ENCODE measurements around the gene LYST. TPM values are rescaled to one million over a fixed set of nuclear protein-coding genes. Genes with fewer than 3 reads are reported as not detected.

The LYST gene
- polyA plus RNA-seq, 1 of the 3 experiments (the other 2 are of a cell fraction) = 3.9 TPM

DNA sequence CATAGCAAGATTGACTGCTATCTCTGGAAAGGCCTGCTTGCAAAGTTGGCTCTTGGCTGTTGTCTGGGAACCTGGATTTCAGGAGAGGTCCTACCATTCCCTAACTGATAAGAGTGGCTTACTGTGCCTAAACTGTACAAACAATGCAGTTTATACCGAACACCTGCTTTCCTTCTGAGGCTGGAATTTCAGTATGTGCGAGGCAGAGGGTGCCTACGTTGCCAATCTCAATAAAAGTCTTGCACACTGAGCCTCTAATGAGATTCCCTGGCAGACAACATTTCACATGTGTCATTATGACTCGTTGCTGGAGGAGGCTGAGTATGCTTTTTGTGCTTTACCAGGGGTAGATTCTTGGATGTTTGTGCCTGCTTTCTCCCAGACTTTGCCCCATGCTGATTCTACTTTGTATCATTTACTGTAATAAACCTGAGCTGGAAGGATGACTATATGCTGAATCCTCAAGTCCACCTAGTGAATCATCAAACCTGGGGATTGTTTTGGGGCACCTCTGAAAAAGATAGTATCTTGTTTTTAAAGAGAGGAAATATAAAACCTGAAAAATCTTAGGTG is 158.2 kb downstream of the LYST start (continued):
- TF ChIP-seq REST (IDR thresholded peaks at IDR 0.05; ENCODE audit: low read depth, low read length) = no peak
- no peak for TF ChIP-seq RAD21 (IDR thresholded peaks at IDR 0.05; ENCODE audit: low read length)
- no peak for TF ChIP-seq RFX5 (IDR thresholded peaks at IDR 0.05; ENCODE audit: low read length)
- no peak for TF ChIP-seq FOXM1 (IDR thresholded peaks at IDR 0.05; ENCODE audit: low read depth)
- no peak for TF ChIP-seq MXI1 (IDR thresholded peaks at IDR 0.05; ENCODE audit: low read depth, low read length)
- TF ChIP-seq POLR2AphosphoS5 (IDR thresholded peaks at IDR 0.05; ENCODE audit: low read depth, low read length) = no peak
- 0 out of 2 replicates have a peak, but pooled peaks have one; percentile 39 for TF ChIP-seq TEAD4 (IDR thresholded peaks at IDR 0.05; ENCODE audit: borderline replicate concordance, insufficient read depth)
- no peak for TF ChIP-seq GATA2 (CRISPR knock-in tag; IDR thresholded peaks at IDR 0.05)
- TF ChIP-seq, protein P1, sequence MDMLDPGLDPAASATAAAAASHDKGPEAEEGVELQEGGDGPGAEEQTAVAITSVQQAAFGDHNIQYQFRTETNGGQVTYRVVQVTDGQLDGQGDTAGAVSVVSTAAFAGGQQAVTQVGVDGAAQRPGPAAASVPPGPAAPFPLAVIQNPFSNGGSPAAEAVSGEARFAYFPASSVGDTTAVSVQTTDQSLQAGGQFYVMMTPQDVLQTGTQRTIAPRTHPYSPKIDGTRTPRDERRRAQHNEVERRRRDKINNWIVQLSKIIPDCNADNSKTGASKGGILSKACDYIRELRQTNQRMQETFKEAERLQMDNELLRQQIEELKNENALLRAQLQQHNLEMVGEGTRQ (IDR thresholded peaks at IDR 0.05; ENCODE audit: borderline replicate concordance, low read depth, low read length) = no peak

- TF ChIP-seq FOSL2 (IDR thresholded peaks at IDR 0.05; ENCODE audit: borderline replicate concordance, low read depth) (peak; percentile 41; the same call in 1 of the 2 replicates), TEAD4 (IDR thresholded peaks at IDR 0.05; ENCODE audit: borderline replicate concordance, insufficient read depth) (peak; percentile 36; the same call in 1 of the 2 replicates), EP300 (IDR thresholded peaks at IDR 0.05; ENCODE audit: borderline replicate concordance in 1 of 2, low read depth in 1 of 2, low read length in 1 of 2) (no peak), JUND (IDR thresholded peaks at IDR 0.05) (peak; percentile 42; the same call in 1 of the 2 replicates), GABPA (IDR thresholded peaks at IDR 0.05; ENCODE audit: low read depth) (no peak)
- TF ChIP-seq, protein P2, sequence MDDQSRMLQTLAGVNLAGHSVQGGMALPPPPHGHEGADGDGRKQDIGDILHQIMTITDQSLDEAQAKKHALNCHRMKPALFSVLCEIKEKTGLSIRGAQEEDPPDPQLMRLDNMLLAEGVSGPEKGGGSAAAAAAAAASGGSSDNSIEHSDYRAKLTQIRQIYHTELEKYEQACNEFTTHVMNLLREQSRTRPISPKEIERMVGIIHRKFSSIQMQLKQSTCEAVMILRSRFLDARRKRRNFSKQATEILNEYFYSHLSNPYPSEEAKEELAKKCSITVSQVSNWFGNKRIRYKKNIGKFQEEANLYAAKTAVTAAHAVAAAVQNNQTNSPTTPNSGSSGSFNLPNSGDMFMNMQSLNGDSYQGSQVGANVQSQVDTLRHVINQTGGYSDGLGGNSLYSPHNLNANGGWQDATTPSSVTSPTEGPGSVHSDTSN (IDR thresholded peaks at IDR 0.05) = peak; percentile 30; the same call in 1 of the 2 replicates
- H3K4me1 ChIP-seq (ENCODE audit: control insufficient read depth in 1 of 2, insufficient read depth in 2 of 2, low read depth in 1 of 2, low read length in 1 of 2) = peaks cover 0 to 4% of the 10 kb centered on the region in 2 experiments; a peak in 1 of 4 replicates
- H3K27me3 ChIP-seq (ENCODE audit: insufficient read depth) = no peaks in the 10 kb centered on the region
- no peak overlapping the region for H3K4me2 ChIP-seq
- no peaks in the 10 kb centered on the region for H3K9me3 ChIP-seq
- 51% methylated on average over 2 of the region's 2 CpGs for WGBS (ENCODE audit: low lambda C conversion rate)
- no peak for DNase-seq
- no peaks in the 10 kb centered on the region for H3K9me2 ChIP-seq
- peaks cover 6 to 25% of the 10 kb centered on the region in 2 experiments for H3K36me3 ChIP-seq (replicated peaks in 1 of 2; ENCODE audit: control insufficient read depth in 1 of 2, insufficient read depth in 2 of 2, low read length in 1 of 2)
- ChIA-PET POLR2A (no interaction called here), CTCF (interaction anchor here (0.7 to 1.0 kb wide), 2 partner anchors 90 to 288 kb away, joined by 3 read pairs; no protein-coding TSS in a partner anchor)
- H4K20me1 ChIP-seq (ENCODE audit: insufficient read depth) = no peaks in the 10 kb centered on the region
- no peak overlapping the region for H2AFZ ChIP-seq (ENCODE audit: low read depth)
- no peaks in the 10 kb centered on the region for H3K79me2 ChIP-seq (ENCODE audit: insufficient read depth)
- H3F3A ChIP-seq (replicated peaks; ENCODE audit: insufficient read depth) = peaks cover 23% of the 10 kb centered on the region
- no peak overlapping the region for H3K4me3 ChIP-seq (ENCODE audit: low read depth in 2 of 2, low read length in 1 of 2)
- H3K9ac ChIP-seq = no peak overlapping the region
- peak overlapping the region in 1 of 2 experiments; percentile 37; a peak in 2 of 4 replicates for H3K27ac ChIP-seq (ENCODE audit: low read depth in 2 of 2, low read length in 1 of 2)
Observed at GRCh38 chr1:235703506-235703905, 163.2 kb downstream of the LYST start.
